Keratinocyte (primary cell): ENCODE data around the gene MIXL1. TPM values are rescaled to one million over a fixed set of nuclear protein-coding genes. Genes with fewer than 3 reads are reported as not detected.

Experiments
- DNase-seq: peaks from one replicate; pipeline ENCODE4 v3.0.0-alpha.2; 2011; ENCODE audit warnings: low read depth, missing footprints, low spot score
- FAIRE-seq: peaks from 2 replicates; lab custom pipeline; 2011; peaks lifted over from hg19 to GRCh38; lab: Jason Lieb, UNC
- H2AFZ ChIP-seq: 2 replicates; pipeline ENCODE4 v1.6.0; 2012; ENCODE audit warnings: low read length, control low read depth, inconsistent platforms; ENCODE audit not compliant: control insufficient read depth
- H3K27ac ChIP-seq: 2 replicates; pipeline ENCODE4 v1.5.1; 2011; ENCODE audit warnings: low read length; ENCODE audit not compliant: control insufficient read depth, insufficient read depth
- H3K27me3 ChIP-seq: 3 replicates; pipeline ENCODE4 v1.6.0; 2011; ENCODE audit warnings: low read length; ENCODE audit not compliant: control insufficient read depth, insufficient read depth; ENCODE audit errors: extremely low read depth
- H3K36me3 ChIP-seq, 2 experiments: 2 replicates in 1 of 2; 3 replicates in 1 of 2; pipeline ENCODE4 v1.5.1; 2011; ENCODE audit warnings: low read length in 2 of 2, mild to moderate bottlenecking in 1 of 2; ENCODE audit not compliant: control insufficient read depth in 2 of 2, insufficient read depth in 2 of 2; ENCODE audit errors: extremely low read depth in 1 of 2
- H3K4me1 ChIP-seq: 3 replicates; pipeline ENCODE4 v1.5.1; 2011; ENCODE audit warnings: low read length; ENCODE audit not compliant: control insufficient read depth, insufficient read depth; ENCODE audit errors: extremely low read depth
- H3K4me2 ChIP-seq: 3 replicates; pipeline ENCODE4 v1.6.0; 2011; ENCODE audit warnings: low read depth, low read length; ENCODE audit not compliant: control insufficient read depth, insufficient read depth; ENCODE audit errors: extremely low read depth
- H3K4me3 ChIP-seq, 3 experiments: fragments of 200-600 bp in 1 of 3; sonication (generic) in 1 of 3; 2 replicates in 2 of 3; 3 replicates in 1 of 3; pipeline ENCODE4 v1.5.1; 2011 to 2016; ENCODE audit warnings: low read length in 3 of 3, mild to moderate bottlenecking in 3 of 3, control low read depth in 2 of 3, inconsistent platforms in 1 of 3, low read depth in 1 of 3, mixed read lengths in 1 of 3, mixed run types in 1 of 3, moderate library complexity in 1 of 3; ENCODE audit not compliant: control insufficient read depth in 2 of 3, insufficient read depth in 2 of 3; ENCODE audit errors: extremely low read depth in 1 of 3
- H3K79me2 ChIP-seq: 2 replicates; pipeline ENCODE4 v1.6.0; 2012; ENCODE audit warnings: low read length; ENCODE audit not compliant: control insufficient read depth, insufficient read depth
- H3K9ac ChIP-seq: 3 replicates; pipeline ENCODE4 v1.6.0; 2011; ENCODE audit warnings: low read length; ENCODE audit not compliant: control insufficient read depth, insufficient read depth; ENCODE audit errors: extremely low read depth
- H3K9me1 ChIP-seq: 3 replicates; pipeline ENCODE4 v1.6.0; 2011; ENCODE audit warnings: low read length; ENCODE audit not compliant: control insufficient read depth, insufficient read depth; ENCODE audit errors: extremely low read depth
- H3K9me3 ChIP-seq: 2 replicates; pipeline ENCODE4 v1.5.1; 2012; ENCODE audit warnings: low read depth, low read length; ENCODE audit not compliant: control insufficient read depth
- H4K20me1 ChIP-seq: 3 replicates; pipeline ENCODE4 v1.6.0; 2011; ENCODE audit warnings: low read length; ENCODE audit not compliant: control insufficient read depth, insufficient read depth; ENCODE audit errors: extremely low read depth
- CTCF ChIP-seq, 3 experiments: IDR thresholded peaks in 1 of 3; conservative IDR thresholded peaks in 1 of 3; optimal IDR thresholded peaks in 1 of 3; 2 replicates in 2 of 3; 3 replicates in 1 of 3; pipeline versions ENCODE3 to v1.5.1; 2011; ENCODE audit warnings: low read length in 3 of 3, mild to moderate bottlenecking in 3 of 3, moderate library complexity in 2 of 3, control low read depth in 1 of 3, inconsistent platforms in 1 of 3; ENCODE audit not compliant: insufficient read depth in 2 of 3; ENCODE audit errors: extremely low read depth in 1 of 3
- EZH2 ChIP-seq: IDR thresholded peaks from one replicate; pipeline ENCODE4 v1.6.1; 2012; ENCODE audit warnings: inconsistent platforms, mild to moderate bottlenecking, low read length, moderate library complexity
- dilution Hi-C: fragments of 300-500 bp; cut with MboI; formaldehyde crosslinking; loops from one replicate; pipeline ENCODE4 v1.7.0; 2020; ENCODE audit warnings: low sequenced_read_pairs; ENCODE audit not compliant: extremely low pct_ligation_motif_present
- polyA plus RNA-seq, 5 experiments: library from polyadenylated mRNA; depleted of rRNA in 3 of 5; stranded (reverse) in 3 of 5; stranded (forward) in 1 of 5; unstranded in 1 of 5; fragments of >200 nt; gene quantifications; 1 replicate in 1 of 5; 2 replicates in 3 of 5; 3 replicates in 1 of 5; pipeline versions ENCODE4 v1.2.1 to v1.2.3, GENCODE V29; 2011 to 2012; ENCODE audit warnings: missing spikeins in 2 of 5, low read depth in 1 of 5, low replicate concordance in 1 of 5

MIXL1 gene
- polyA plus RNA-seq, 1 donor (not counting 4 experiments of a cell fraction or from before 2014, with no cell fraction given), result not detected

DNA sequence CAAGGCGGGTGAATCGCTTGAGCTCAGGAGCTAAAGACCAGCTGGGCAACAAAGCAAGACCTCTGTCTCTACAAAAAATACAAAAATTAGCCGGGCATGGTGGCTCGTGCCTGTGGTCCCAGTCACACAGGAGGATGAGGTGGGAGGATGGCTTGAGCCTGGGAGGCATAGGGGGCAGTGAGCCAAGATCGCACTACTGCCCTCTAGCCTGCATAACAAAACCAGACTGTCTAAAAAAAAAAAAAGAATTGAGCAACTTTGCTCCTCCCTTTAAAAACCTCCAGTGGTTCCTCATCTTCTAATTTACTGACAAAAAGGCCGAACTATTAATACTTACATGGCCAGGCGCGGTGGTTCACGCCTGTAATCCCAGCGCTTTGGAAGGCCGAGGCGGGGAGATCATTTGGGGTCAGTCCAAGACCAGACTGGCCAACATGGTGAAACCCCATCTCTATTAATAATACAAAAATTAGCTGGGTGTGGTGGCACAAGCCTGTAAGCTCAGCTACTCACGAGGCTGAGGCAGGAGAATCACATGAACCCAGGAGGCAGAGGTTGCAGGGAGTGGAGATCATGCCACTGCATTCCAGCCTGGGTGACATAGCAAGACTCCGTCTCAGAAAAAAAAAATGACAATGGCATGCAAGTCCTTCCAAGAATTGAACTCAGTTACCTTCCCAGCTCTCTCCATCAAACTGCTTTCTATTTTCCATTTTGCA, 41.3 kb upstream of the MIXL1 start:
- peaks cover 90% of the 10 kb centered on the region for H3K79me2 ChIP-seq
- H2AFZ ChIP-seq, result no peak overlapping the region
- peak overlapping the region; percentile 17 for H3K4me2 ChIP-seq
- peak overlapping the region; percentile 10 for H3K27ac ChIP-seq
- H3K9me3 ChIP-seq, result no peaks in the 10 kb centered on the region
- peaks cover 0 to 3% of the 10 kb centered on the region in 2 experiments for H3K36me3 ChIP-seq
- no peak for FAIRE-seq
- no peaks in the 10 kb centered on the region for H3K27me3 ChIP-seq
- peaks cover 2% of the 10 kb centered on the region for H3K9me1 ChIP-seq
- H3K4me3 ChIP-seq, result no peak overlapping the region
- H3K9ac ChIP-seq, result no peak overlapping the region
- TF ChIP-seq EZH2 (no peak), CTCF (optimal IDR thresholded peaks at IDR 0.05 in 1 of 3, IDR thresholded peaks at IDR 0.05 in 1 of 3, conservative IDR thresholded peaks at IDR 0.05 in 1 of 3; ENCODE audit: extremely low read depth in 1 of 3, insufficient read depth in 2 of 3, low read length in 3 of 3) (peak; percentile 17 to 63 (median 55))
- peaks cover 33% of the 10 kb centered on the region for H3K4me1 ChIP-seq
- H4K20me1 ChIP-seq, result peaks cover 5% of the 10 kb centered on the region
- DNase-seq, result no peak
- dilution Hi-C loops, result no loop called here

DNA sequence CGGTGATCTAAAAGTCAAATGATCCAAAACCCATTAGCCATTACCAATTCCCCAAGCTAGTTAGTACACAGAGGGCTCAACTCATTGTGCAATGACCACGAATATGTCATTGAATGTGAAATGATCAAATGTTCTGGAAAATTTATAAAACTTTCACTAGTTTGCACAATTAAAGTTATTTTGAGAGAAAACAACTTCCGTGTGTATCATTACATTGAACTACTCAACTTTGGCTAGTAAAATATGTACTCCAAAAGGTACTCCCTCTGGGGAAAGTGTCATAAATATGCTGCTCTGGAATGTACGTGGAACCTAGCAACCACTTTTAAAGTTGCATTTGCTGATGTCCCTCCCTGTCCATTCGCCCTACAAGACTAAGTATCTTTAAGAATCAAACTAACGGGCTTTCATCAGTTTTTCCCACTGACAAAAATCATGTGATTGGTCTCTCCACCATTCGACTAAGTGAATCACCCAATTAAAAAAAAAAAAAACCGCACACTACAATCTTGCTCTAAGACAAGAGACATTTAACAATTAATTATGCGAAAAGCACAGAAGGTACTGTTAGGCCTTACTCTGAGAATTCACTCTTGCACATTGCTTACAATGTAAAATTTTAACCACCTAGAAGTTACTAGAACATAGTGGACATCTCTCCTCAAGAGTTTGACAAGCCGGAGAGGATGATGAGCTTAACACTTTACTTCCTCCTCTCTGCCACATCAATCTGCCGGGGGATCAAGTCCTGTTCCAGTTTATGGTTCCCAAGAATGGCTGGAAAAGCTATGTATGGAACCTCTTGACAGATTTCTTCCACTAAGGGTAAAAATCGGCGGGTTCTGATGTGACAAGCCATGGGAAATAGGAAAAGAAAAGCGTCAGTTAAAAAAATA, 38.1 kb upstream of the MIXL1 start:
- H3K9me3 ChIP-seq, result no peaks in the 10 kb centered on the region
- dilution Hi-C loops, result no loop called here
- peaks cover 60% of the 10 kb centered on the region for H3K79me2 ChIP-seq
- peaks cover 28% of the 10 kb centered on the region for H3K4me1 ChIP-seq
- TF ChIP-seq EZH2, result no peak
- TF ChIP-seq CTCF (optimal IDR thresholded peaks at IDR 0.05 in 1 of 3, IDR thresholded peaks at IDR 0.05 in 1 of 3, conservative IDR thresholded peaks at IDR 0.05 in 1 of 3; ENCODE audit: extremely low read depth in 1 of 3, insufficient read depth in 2 of 3, low read length in 3 of 3), result no peak
- H3K4me3 ChIP-seq, result peak overlapping the region; percentile 75 to 91 (median 78)
- peak overlapping the region; percentile 85 for H3K9ac ChIP-seq
- peaks cover 2% of the 10 kb centered on the region for H3K9me1 ChIP-seq
- H2AFZ ChIP-seq, result no peak overlapping the region
- H3K4me2 ChIP-seq, result peak overlapping the region; percentile 100
- peaks cover 5% of the 10 kb centered on the region for H4K20me1 ChIP-seq
- H3K27ac ChIP-seq, result peak overlapping the region; percentile 56
- FAIRE-seq (no peak), DNase-seq (no peak)
- H3K27me3 ChIP-seq, result no peaks in the 10 kb centered on the region
- H3K36me3 ChIP-seq, result no peaks in the 10 kb centered on the region
